ENCODE measurements around the gene PA2G4. TPM values are rescaled to one million over a fixed set of nuclear protein-coding genes. Genes with fewer than 3 reads are reported as not detected.

The PA2G4 gene
- total RNA-seq, 4 donors from 2014 or later, result 79.6 to 104 (median 93.5) TPM

- Histone ChIP-seq H3K27me3 (no peaks in the 10 kb centered on the region), H3K4me3 (peak within 1 kb of the TSS; percentile 55 to 74 (median 71)), H3K4me1 (peaks cover 0 to 44% (median 12%) of the 10 kb centered on the region in 4 donors), H3K9me3 (no peaks in the 10 kb centered on the region), H3K36me3 (peaks cover 0 to 5% (median 0%) of the 10 kb centered on the region in 3 donors), H3K27ac (peak within 1 kb of the TSS; percentile 87 to 96 (median 92))
- peak; percentile 89 for DNase-seq (ENCODE audit: low spot score in 2 of 2)
- TF ChIP-seq, protein P1, sequence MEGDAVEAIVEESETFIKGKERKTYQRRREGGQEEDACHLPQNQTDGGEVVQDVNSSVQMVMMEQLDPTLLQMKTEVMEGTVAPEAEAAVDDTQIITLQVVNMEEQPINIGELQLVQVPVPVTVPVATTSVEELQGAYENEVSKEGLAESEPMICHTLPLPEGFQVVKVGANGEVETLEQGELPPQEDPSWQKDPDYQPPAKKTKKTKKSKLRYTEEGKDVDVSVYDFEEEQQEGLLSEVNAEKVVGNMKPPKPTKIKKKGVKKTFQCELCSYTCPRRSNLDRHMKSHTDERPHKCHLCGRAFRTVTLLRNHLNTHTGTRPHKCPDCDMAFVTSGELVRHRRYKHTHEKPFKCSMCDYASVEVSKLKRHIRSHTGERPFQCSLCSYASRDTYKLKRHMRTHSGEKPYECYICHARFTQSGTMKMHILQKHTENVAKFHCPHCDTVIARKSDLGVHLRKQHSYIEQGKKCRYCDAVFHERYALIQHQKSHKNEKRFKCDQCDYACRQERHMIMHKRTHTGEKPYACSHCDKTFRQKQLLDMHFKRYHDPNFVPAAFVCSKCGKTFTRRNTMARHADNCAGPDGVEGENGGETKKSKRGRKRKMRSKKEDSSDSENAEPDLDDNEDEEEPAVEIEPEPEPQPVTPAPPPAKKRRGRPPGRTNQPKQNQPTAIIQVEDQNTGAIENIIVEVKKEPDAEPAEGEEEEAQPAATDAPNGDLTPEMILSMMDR (IDR thresholded peaks at IDR 0.05), result peak in 1 of 5 experiments; percentile 15
- peak; percentile 93 to 95 for TF ChIP-seq EP300 (IDR thresholded peaks at IDR 0.05)
- peak; percentile 43 to 62 for TF ChIP-seq POLR2A (IDR thresholded peaks at IDR 0.05)
- 0% methylated on average over 34 to 37 of the region's 37 CpGs for WGBS, 2 donors
Observed at GRCh38 chr12:56152132-56152755, 47.9 kb downstream of the PA2G4 start, which contains the start of gene MYL6B. TSS of gene MYL6B (plus strand) at chr12:56152587. CDS start at chr12:56153919, 1,332 bp downstream.

DNA sequence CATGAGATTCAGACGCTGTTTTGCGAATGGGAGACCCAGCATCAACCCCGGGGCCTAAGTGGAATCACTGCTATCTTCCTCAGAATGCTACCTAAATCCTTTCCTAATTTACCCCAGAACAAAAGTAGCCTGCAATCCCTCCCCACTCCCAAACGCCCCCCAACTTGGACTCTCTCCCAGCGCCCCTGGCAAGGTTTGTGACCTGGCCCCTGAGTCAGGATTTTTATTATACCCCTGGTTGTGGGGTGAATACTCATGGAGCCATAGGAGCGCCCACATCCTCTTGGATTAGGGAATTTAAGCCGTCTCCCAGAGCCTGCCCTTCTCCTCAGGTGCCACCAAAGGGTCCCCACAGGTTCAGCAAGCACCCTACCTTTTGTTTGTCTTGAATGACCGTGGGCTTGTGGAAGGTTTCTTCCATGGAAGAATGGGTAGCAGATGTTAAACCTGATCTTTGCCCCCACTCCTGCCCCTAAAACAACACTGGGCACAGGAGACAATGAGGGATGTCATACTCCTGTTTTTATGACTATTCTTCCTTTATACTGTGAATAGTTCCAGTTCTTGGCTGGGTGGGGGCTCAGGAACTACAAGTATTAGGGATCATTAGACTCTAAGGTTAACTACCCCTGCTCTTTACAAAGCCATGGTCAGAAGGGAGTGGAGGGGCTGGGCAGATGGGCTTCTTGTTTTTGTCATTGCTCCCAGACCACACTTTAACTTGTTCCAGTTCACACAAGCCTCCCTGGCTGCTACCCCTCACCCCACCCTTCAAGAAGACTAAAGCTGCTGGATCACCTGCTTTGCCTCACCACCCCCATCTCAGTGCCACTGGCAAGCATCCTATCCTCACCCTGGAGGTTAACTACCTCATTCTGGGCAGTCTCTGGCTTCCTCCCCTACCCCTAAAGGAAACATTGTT, 48.7 kb downstream of the PA2G4 start:
- no peak for TF ChIP-seq EP300 (IDR thresholded peaks at IDR 0.05)
- TF ChIP-seq, protein P1 (IDR thresholded peaks at IDR 0.05), result no peak
- no peak for TF ChIP-seq POLR2A (IDR thresholded peaks at IDR 0.05)
- H3K27ac ChIP-seq, result peak overlapping the region; percentile 87 to 96 (median 92)

GRCh38 chr12:56153678-56154065, 49.3 kb downstream of the PA2G4 start:
- WGBS, 2 donors, result 66 to 79% methylated on average over 5 of the region's 5 CpGs
- Histone ChIP-seq H3K4me1 (peaks cover 0 to 46% (median 14%) of the 10 kb centered on the region in 4 donors), H3K27me3 (no peaks in the 10 kb centered on the region), H3K27ac (peak overlapping the region in 1 of 4 donors; percentile 96), H3K9me3 (no peaks in the 10 kb centered on the region), H3K4me3 (no peak overlapping the region), H3K36me3 (peaks cover 0 to 5% (median 0%) of the 10 kb centered on the region in 3 donors)
- no peak for DNase-seq (ENCODE audit: low spot score in 2 of 2)
- TF ChIP-seq POLR2A (IDR thresholded peaks at IDR 0.05) (no peak), EP300 (IDR thresholded peaks at IDR 0.05) (no peak)
- TF ChIP-seq, protein P1 (IDR thresholded peaks at IDR 0.05), result no peak

More for the DNA sequence above, 48.7 kb downstream of the PA2G4 start:
- Histone ChIP-seq H3K27me3 (no peaks in the 10 kb centered on the region), H3K4me1 (peaks cover 0 to 46% (median 14%) of the 10 kb centered on the region in 4 donors), H3K4me3 (peak overlapping the region; percentile 55 to 74 (median 71)), H3K9me3 (no peaks in the 10 kb centered on the region), H3K36me3 (peaks cover 0 to 5% (median 0%) of the 10 kb centered on the region in 3 donors)
- 2 to 5% methylated on average over 8 of the region's 8 CpGs for WGBS, 2 donors
- no peak for DNase-seq (ENCODE audit: low spot score in 2 of 2)

- peaks cover 0 to 47% (median 16%) of the 10 kb centered on the region in 4 donors for H3K4me1 ChIP-seq
- peak overlapping the region in 1 of 4 donors; percentile 1 for H3K27ac ChIP-seq
- no peaks in the 10 kb centered on the region for H3K27me3 ChIP-seq
- no peaks in the 10 kb centered on the region for H3K9me3 ChIP-seq
- H3K4me3 ChIP-seq, result no peak overlapping the region
- 100% methylated on average over 1 of the region's 1 CpG for WGBS, 2 donors
- TF ChIP-seq POLR2A (IDR thresholded peaks at IDR 0.05) (no peak), EP300 (IDR thresholded peaks at IDR 0.05) (no peak)
- TF ChIP-seq, protein P1 (IDR thresholded peaks at IDR 0.05), result no peak
- DNase-seq (ENCODE audit: low spot score in 2 of 2), result no peak
- H3K36me3 ChIP-seq, result peaks cover 0 to under 1% (median 0%) of the 10 kb centered on the region in 3 donors
Observed at GRCh38 chr12:56154246-56154771, 50.0 kb downstream of the PA2G4 start.

Data from tibial nerve (tissue), 4 donors.